MM.1S (cell line): ENCODE data around the gene CRTC2.

Experiments
- EZH2phosphoT487 ChIP-seq: fragments of 300-600 bp; sonication (generic); IDR thresholded peaks from 2 replicates; pipeline ENCODE4 v1.6.1; 2018; ENCODE audit warnings: antibody characterized with exemption, low read length
- TF ChIP-seq, protein P1 (sequence below): fragments of 300-600 bp; sonication (generic); IDR thresholded peaks from 2 replicates; pipeline ENCODE4 v1.5.1; 2016; ENCODE audit warnings: antibody characterized with exemption, low read length, mixed read lengths

DNA sequence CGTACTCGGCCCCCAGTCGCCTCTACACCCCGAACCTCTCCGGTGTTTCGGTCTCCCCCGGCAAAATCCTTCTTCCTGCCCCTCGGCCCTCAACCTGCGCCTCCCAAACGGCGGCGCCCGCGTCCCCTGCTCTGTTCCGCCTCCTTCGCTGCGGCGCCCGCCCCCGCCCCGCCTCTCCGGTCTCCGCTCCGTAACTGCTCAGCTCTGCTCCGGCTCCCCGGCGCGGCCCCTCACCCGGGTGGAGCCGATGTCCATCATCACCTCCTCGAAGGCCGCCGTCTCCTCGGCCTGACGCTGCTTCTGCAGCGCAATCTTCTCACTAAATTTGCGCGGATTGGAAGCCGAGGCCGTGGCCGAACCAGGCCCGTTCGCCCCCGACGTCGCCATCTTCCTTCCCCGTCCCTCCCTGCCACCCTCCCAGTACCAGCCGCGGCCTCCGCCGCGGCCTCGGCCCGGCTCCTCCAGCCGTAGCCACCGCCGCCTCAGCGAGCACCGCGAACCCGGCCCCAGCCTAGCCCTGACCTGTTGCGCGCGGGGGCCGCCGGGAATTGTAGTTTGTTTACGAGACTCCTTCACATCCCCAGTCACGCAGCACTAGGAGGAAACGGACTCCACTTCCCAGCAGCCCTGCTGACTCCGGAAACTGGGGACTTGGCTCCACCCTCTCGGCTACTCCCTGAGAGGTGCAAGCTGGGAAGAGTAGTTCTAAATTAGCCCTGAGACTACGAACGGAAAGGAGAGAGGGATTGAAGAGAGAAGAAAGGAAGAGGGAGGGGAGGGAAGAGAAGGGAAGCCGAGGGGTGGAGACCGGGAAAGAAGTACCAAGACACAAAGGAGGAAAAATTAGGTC, at the start of gene CRTC2:
- TF ChIP-seq, protein P1, sequence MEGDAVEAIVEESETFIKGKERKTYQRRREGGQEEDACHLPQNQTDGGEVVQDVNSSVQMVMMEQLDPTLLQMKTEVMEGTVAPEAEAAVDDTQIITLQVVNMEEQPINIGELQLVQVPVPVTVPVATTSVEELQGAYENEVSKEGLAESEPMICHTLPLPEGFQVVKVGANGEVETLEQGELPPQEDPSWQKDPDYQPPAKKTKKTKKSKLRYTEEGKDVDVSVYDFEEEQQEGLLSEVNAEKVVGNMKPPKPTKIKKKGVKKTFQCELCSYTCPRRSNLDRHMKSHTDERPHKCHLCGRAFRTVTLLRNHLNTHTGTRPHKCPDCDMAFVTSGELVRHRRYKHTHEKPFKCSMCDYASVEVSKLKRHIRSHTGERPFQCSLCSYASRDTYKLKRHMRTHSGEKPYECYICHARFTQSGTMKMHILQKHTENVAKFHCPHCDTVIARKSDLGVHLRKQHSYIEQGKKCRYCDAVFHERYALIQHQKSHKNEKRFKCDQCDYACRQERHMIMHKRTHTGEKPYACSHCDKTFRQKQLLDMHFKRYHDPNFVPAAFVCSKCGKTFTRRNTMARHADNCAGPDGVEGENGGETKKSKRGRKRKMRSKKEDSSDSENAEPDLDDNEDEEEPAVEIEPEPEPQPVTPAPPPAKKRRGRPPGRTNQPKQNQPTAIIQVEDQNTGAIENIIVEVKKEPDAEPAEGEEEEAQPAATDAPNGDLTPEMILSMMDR: peak; percentile 14; the same call in 1 of the 2 replicates
- TF ChIP-seq EZH2phosphoT487: no peak
